ENCODE results near the gene NBEA.

The NBEA gene

GRCh38 chr13:35597451-35597850 lies 655.4 kb downstream of the NBEA start:
- TF ChIP-seq CEBPB (IDR thresholded peaks at IDR 0.05), result no peak
- TF ChIP-seq NFIC (IDR thresholded peaks at IDR 0.05), result no peak
- no peak for TF ChIP-seq TCF12 (IDR thresholded peaks at IDR 0.05; ENCODE audit: low read depth)
- no peak for TF ChIP-seq TAF1 (IDR thresholded peaks at IDR 0.05; ENCODE audit: low read depth)
- no peak for TF ChIP-seq ZBTB7A (IDR thresholded peaks at IDR 0.05; ENCODE audit: low read depth)
- no peak for TF ChIP-seq USF1 (IDR thresholded peaks at IDR 0.05)

- no peak for TF ChIP-seq FOXM1 (IDR thresholded peaks at IDR 0.05; ENCODE audit: borderline replicate concordance, low read depth)
- no peak for TF ChIP-seq TEAD4 (IDR thresholded peaks at IDR 0.05)
Observed at GRCh38 chr13:35598233-35598632, 656.2 kb downstream of the NBEA start.

- TF ChIP-seq CREB1 (IDR thresholded peaks at IDR 0.05; ENCODE audit: low read depth) (no peak), EP300 (IDR thresholded peaks at IDR 0.05; ENCODE audit: borderline replicate concordance) (no peak), YY1 (IDR thresholded peaks at IDR 0.05; ENCODE audit: low read depth) (no peak), FOXM1 (IDR thresholded peaks at IDR 0.05; ENCODE audit: borderline replicate concordance, low read depth) (no peak), USF1 (IDR thresholded peaks at IDR 0.05) (no peak), CEBPB (IDR thresholded peaks at IDR 0.05) (no peak), TCF12 (IDR thresholded peaks at IDR 0.05; ENCODE audit: low read depth) (no peak), EGR1 (IDR thresholded peaks at IDR 0.05) (no peak), ZBTB7A (IDR thresholded peaks at IDR 0.05; ENCODE audit: low read depth) (no peak), RAD21 (IDR thresholded peaks at IDR 0.05; ENCODE audit: low read depth) (no peak), MAX (IDR thresholded peaks at IDR 0.05) (no peak), NFIC (IDR thresholded peaks at IDR 0.05) (no peak)
Observed at GRCh38 chr13:35598790-35599369, 656.8 kb downstream of the NBEA start.

GRCh38 chr13:35599384-35599783 lies 657.3 kb downstream of the NBEA start:
- TF ChIP-seq YY1 (IDR thresholded peaks at IDR 0.05; ENCODE audit: low read depth) (no peak), ZBTB7A (IDR thresholded peaks at IDR 0.05; ENCODE audit: low read depth) (no peak)

GRCh38 chr13:35600137-35600536 lies 658.1 kb downstream of the NBEA start:
- TF ChIP-seq CEBPB (IDR thresholded peaks at IDR 0.05) (no peak), TEAD4 (IDR thresholded peaks at IDR 0.05) (no peak), CREB1 (IDR thresholded peaks at IDR 0.05; ENCODE audit: low read depth) (no peak), YY1 (IDR thresholded peaks at IDR 0.05; ENCODE audit: low read depth) (no peak), NFIC (IDR thresholded peaks at IDR 0.05) (no peak), EP300 (IDR thresholded peaks at IDR 0.05; ENCODE audit: borderline replicate concordance) (no peak), TCF12 (IDR thresholded peaks at IDR 0.05; ENCODE audit: low read depth) (no peak), USF1 (IDR thresholded peaks at IDR 0.05) (no peak), TAF1 (IDR thresholded peaks at IDR 0.05; ENCODE audit: low read depth) (no peak)

- TF ChIP-seq USF1 (IDR thresholded peaks at IDR 0.05) (no peak), TAF1 (IDR thresholded peaks at IDR 0.05; ENCODE audit: low read depth) (no peak), ZBTB7A (IDR thresholded peaks at IDR 0.05; ENCODE audit: low read depth) (no peak), EGR1 (IDR thresholded peaks at IDR 0.05) (no peak), REST (IDR thresholded peaks at IDR 0.05; ENCODE audit: low read depth) (no peak)
Observed at GRCh38 chr13:35603593-35604285, 661.7 kb downstream of the NBEA start.

DNA sequence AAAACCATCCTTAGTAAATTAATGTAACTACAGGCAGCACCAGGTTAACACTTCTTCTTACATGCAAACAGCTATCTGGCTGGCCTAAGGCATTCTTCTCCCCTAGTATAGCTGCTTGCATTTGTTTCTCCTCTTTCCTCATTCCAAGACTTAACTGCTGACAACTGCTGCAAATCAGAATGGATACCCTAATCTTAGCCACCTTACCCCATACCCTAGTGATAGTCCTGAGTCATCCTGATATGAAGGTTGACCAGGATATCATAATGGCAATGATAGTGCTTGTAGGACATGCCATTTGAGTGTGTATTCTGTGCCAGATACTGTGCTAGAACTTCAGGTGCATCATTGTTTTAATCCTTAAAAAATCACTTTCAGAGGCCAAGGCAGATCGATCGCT lies 672.6 kb downstream of the NBEA start:
- TF ChIP-seq MAX (IDR thresholded peaks at IDR 0.05) (no peak), RAD21 (IDR thresholded peaks at IDR 0.05; ENCODE audit: low read depth) (no peak), ZBTB7A (IDR thresholded peaks at IDR 0.05; ENCODE audit: low read depth) (no peak), NFIC (IDR thresholded peaks at IDR 0.05) (no peak), YY1 (IDR thresholded peaks at IDR 0.05; ENCODE audit: low read depth) (no peak), USF1 (IDR thresholded peaks at IDR 0.05) (no peak), REST (IDR thresholded peaks at IDR 0.05; ENCODE audit: low read depth) (no peak), TAF1 (IDR thresholded peaks at IDR 0.05; ENCODE audit: low read depth) (no peak), CREB1 (IDR thresholded peaks at IDR 0.05; ENCODE audit: low read depth) (no peak), TCF12 (IDR thresholded peaks at IDR 0.05; ENCODE audit: low read depth) (no peak)

All from Ishikawa (cell line).